HepG2 (cell line): ENCODE measurements around the gene CD300LB. TPM values are rescaled to one million over a fixed set of nuclear protein-coding genes. Genes with fewer than 3 reads are reported as not detected.

Experiments used
- JUND ChIP-seq: sonication (generic); formaldehyde crosslinking; IDR thresholded peaks from 2 replicates; pipeline ENCODE4 v1.8.0; 2022; ENCODE audit warnings: mild to moderate bottlenecking, missing genetic modification reagents
- SNAPC2 ChIP-seq: sonication (generic); formaldehyde crosslinking; IDR thresholded peaks from 2 replicates; pipeline ENCODE4 v1.8.1; 2022; ENCODE audit warnings: mild to moderate bottlenecking, missing genetic modification reagents
- ZNF230 ChIP-seq: sonication (generic); formaldehyde crosslinking; IDR thresholded peaks from 2 replicates; pipeline ENCODE4 v1.4.0; 2020; ENCODE audit warnings: mild to moderate bottlenecking, missing genetic modification reagents
- ZNF260 ChIP-seq: sonication (generic); formaldehyde crosslinking; IDR thresholded peaks from 2 replicates; pipeline ENCODE4 v1.4.0; 2020; ENCODE audit warnings: missing genetic modification reagents, low read depth, mild to moderate bottlenecking, borderline replicate concordance
- polyA plus RNA-seq, 8 experiments: library from polyadenylated mRNA; depleted of rRNA in 3 of 8; stranded (reverse) in 7 of 8; unstranded in 1 of 8; fragments of >200 nt; fragmentation: Illumina TruSeq in 4 of 8; extraction: Trizol in 4 of 8; gene quantifications; 2 replicates each; pipeline versions ENCODE4 v1.2.1 to v1.2.3, GENCODE V29; 2011 to 2016; ENCODE audit warnings: low read depth in 4 of 8, missing spikeins in 1 of 8, mixed read lengths in 1 of 8; ENCODE audit not compliant: insufficient read depth in 1 of 8
- total RNA-seq, 5 experiments: library from RNA; depleted of rRNA; stranded (reverse); fragments of >200 nt; fragmentation: Illumina TruSeq; extraction: Trizol; gene quantifications; 2 replicates each; pipeline ENCODE4 v1.2.3, GENCODE V29; 2016; ENCODE audit warnings: low read depth in 1 of 5
- TF ChIP-seq, protein P1 (sequence below), 2 experiments: sonication (generic) in 1 of 2; formaldehyde crosslinking in 1 of 2; IDR thresholded peaks; 2 replicates each; pipeline versions ENCODE4 v1.4.0 to v1.6.1; 2016 to 2020; ENCODE audit warnings: borderline replicate concordance in 1 of 2, low read depth in 1 of 2, mild to moderate bottlenecking in 1 of 2, missing genetic modification reagents in 1 of 2
- TF ChIP-seq, protein P2 (sequence below): sonication (generic); formaldehyde crosslinking; IDR thresholded peaks from 2 replicates; pipeline ENCODE4 v1.4.0; 2020; ENCODE audit warnings: mild to moderate bottlenecking, missing genetic modification reagents
- TF ChIP-seq, protein P3 (sequence below): sonication (generic); formaldehyde crosslinking; IDR thresholded peaks from 2 replicates; pipeline ENCODE4 v1.4.0; 2020; ENCODE audit warnings: missing genetic modification reagents
- TF ChIP-seq, protein P4 (sequence below): sonication (generic); formaldehyde crosslinking; IDR thresholded peaks from 2 replicates; pipeline ENCODE4 v1.8.1; 2023; ENCODE audit warnings: missing genetic modification reagents, inconsistent platforms, borderline replicate concordance

CD300LB gene
- total and polyA plus RNA-seq, 2 of the 13 experiments (the other 11 are each of a cell fraction or from before 2014, with no cell fraction given) = not detected

DNA sequence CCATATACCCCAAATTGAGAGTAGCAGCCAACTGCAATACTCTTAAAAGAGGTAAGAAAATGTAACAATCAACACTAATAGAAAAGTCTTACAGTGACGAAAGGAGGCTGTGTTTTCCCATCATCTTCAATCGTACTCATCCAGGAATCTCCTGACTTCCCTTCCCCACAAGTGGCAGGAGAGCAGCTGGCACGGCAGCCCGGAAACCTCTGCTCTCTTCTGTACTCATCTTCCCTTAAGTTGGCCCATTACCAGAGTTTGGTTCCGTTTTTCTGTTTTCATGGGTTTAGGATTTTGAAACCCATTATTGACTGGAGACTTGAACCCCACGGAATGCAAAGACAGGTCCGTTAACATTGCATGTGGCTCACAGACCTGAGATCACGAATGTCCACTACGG, 47.7 kb upstream of the CD300LB start (continued):
- TF ChIP-seq, protein P1, sequence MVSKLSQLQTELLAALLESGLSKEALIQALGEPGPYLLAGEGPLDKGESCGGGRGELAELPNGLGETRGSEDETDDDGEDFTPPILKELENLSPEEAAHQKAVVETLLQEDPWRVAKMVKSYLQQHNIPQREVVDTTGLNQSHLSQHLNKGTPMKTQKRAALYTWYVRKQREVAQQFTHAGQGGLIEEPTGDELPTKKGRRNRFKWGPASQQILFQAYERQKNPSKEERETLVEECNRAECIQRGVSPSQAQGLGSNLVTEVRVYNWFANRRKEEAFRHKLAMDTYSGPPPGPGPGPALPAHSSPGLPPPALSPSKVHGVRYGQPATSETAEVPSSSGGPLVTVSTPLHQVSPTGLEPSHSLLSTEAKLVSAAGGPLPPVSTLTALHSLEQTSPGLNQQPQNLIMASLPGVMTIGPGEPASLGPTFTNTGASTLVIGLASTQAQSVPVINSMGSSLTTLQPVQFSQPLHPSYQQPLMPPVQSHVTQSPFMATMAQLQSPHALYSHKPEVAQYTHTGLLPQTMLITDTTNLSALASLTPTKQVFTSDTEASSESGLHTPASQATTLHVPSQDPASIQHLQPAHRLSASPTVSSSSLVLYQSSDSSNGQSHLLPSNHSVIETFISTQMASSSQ (IDR thresholded peaks at IDR 0.05; ENCODE audit: low read depth) = no peak
- TF ChIP-seq, protein P1 (CRISPR knock-in tag; IDR thresholded peaks at IDR 0.05; ENCODE audit: borderline replicate concordance) = no peak
- no peak for TF ChIP-seq ZNF260
- TF ChIP-seq, protein P2, sequence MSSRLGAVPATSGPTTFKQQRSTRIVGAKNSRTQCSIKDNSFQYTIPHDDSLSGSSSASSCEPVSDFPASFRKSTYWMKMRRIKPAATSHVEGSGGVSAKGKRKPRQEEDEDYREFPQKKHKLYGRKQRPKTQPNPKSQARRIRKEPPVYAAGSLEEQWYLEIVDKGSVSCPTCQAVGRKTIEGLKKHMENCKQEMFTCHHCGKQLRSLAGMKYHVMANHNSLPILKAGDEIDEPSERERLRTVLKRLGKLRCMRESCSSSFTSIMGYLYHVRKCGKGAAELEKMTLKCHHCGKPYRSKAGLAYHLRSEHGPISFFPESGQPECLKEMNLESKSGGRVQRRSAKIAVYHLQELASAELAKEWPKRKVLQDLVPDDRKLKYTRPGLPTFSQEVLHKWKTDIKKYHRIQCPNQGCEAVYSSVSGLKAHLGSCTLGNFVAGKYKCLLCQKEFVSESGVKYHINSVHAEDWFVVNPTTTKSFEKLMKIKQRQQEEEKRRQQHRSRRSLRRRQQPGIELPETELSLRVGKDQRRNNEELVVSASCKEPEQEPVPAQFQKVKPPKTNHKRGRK (CRISPR knock-in tag) = no peak
- TF ChIP-seq, protein P3, sequence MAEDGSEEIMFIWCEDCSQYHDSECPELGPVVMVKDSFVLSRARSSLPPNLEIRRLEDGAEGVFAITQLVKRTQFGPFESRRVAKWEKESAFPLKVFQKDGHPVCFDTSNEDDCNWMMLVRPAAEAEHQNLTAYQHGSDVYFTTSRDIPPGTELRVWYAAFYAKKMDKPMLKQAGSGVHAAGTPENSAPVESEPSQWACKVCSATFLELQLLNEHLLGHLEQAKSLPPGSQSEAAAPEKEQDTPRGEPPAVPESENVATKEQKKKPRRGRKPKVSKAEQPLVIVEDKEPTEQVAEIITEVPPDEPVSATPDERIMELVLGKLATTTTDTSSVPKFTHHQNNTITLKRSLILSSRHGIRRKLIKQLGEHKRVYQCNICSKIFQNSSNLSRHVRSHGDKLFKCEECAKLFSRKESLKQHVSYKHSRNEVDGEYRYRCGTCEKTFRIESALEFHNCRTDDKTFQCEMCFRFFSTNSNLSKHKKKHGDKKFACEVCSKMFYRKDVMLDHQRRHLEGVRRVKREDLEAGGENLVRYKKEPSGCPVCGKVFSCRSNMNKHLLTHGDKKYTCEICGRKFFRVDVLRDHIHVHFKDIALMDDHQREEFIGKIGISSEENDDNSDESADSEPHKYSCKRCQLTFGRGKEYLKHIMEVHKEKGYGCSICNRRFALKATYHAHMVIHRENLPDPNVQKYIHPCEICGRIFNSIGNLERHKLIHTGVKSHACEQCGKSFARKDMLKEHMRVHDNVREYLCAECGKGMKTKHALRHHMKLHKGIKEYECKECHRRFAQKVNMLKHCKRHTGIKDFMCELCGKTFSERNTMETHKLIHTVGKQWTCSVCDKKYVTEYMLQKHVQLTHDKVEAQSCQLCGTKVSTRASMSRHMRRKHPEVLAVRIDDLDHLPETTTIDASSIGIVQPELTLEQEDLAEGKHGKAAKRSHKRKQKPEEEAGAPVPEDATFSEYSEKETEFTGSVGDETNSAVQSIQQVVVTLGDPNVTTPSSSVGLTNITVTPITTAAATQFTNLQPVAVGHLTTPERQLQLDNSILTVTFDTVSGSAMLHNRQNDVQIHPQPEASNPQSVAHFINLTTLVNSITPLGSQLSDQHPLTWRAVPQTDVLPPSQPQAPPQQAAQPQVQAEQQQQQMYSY (CRISPR knock-in tag) = no peak
- TF ChIP-seq, protein P4, sequence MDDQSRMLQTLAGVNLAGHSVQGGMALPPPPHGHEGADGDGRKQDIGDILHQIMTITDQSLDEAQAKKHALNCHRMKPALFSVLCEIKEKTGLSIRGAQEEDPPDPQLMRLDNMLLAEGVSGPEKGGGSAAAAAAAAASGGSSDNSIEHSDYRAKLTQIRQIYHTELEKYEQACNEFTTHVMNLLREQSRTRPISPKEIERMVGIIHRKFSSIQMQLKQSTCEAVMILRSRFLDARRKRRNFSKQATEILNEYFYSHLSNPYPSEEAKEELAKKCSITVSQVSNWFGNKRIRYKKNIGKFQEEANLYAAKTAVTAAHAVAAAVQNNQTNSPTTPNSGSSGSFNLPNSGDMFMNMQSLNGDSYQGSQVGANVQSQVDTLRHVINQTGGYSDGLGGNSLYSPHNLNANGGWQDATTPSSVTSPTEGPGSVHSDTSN (CRISPR knock-in tag) = no peak
- TF ChIP-seq ZNF230 = no peak
- TF ChIP-seq JUND = no peak
- TF ChIP-seq SNAPC2 = no peak
- TF ChIP-seq, all 625 proteins: peak for 0
